ENCODE measurements around the gene HSPD1. TPM values are rescaled to one million over a fixed set of nuclear protein-coding genes. Genes with fewer than 3 reads are reported as not detected.

HSPD1 gene
- polyA plus RNA-seq, 1 donor from 2014 or later: 229 TPM

DNA sequence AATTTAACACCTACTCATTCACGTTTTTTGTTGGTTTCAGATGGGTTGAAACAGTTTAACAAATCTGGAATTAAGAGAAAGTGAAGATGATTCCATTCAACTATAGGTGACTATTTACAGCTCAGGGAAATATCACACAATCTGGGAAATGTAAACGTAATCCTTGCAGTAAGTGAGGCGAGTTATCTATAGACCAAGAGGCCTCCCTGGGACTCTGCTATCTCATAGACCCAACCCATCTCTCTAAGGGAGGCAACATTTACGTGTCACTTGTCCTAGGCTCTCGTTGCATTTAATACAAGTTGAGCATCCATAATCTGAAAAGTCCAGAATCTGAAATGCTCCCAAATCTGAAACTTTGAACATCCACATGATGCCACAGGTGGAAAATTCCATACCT, 14.3 kb upstream of the HSPD1 start:
- TF ChIP-seq RAD21 (conservative IDR thresholded peaks at IDR 0.05) (no peak), POLR2AphosphoS5 (IDR thresholded peaks at IDR 0.05) (no peak), EP300 (conservative IDR thresholded peaks at IDR 0.05; ENCODE audit: poor library complexity, severe bottlenecking) (no peak), EZH2 (IDR thresholded peaks at IDR 0.05; ENCODE audit: borderline replicate concordance, insufficient read depth, low read length, poor library complexity, severe bottlenecking) (no peak), TAF1 (IDR thresholded peaks at IDR 0.05; ENCODE audit: low read depth) (no peak), MXI1 (conservative IDR thresholded peaks at IDR 0.05; ENCODE audit: poor library complexity, severe bottlenecking) (no peak), SMC3 (conservative IDR thresholded peaks at IDR 0.05; ENCODE audit: poor library complexity) (no peak)
- TF ChIP-seq, protein P1, sequence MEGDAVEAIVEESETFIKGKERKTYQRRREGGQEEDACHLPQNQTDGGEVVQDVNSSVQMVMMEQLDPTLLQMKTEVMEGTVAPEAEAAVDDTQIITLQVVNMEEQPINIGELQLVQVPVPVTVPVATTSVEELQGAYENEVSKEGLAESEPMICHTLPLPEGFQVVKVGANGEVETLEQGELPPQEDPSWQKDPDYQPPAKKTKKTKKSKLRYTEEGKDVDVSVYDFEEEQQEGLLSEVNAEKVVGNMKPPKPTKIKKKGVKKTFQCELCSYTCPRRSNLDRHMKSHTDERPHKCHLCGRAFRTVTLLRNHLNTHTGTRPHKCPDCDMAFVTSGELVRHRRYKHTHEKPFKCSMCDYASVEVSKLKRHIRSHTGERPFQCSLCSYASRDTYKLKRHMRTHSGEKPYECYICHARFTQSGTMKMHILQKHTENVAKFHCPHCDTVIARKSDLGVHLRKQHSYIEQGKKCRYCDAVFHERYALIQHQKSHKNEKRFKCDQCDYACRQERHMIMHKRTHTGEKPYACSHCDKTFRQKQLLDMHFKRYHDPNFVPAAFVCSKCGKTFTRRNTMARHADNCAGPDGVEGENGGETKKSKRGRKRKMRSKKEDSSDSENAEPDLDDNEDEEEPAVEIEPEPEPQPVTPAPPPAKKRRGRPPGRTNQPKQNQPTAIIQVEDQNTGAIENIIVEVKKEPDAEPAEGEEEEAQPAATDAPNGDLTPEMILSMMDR (IDR thresholded peaks at IDR 0.05; ENCODE audit: poor library complexity, severe bottlenecking): no peak
- TF ChIP-seq, protein P2, sequence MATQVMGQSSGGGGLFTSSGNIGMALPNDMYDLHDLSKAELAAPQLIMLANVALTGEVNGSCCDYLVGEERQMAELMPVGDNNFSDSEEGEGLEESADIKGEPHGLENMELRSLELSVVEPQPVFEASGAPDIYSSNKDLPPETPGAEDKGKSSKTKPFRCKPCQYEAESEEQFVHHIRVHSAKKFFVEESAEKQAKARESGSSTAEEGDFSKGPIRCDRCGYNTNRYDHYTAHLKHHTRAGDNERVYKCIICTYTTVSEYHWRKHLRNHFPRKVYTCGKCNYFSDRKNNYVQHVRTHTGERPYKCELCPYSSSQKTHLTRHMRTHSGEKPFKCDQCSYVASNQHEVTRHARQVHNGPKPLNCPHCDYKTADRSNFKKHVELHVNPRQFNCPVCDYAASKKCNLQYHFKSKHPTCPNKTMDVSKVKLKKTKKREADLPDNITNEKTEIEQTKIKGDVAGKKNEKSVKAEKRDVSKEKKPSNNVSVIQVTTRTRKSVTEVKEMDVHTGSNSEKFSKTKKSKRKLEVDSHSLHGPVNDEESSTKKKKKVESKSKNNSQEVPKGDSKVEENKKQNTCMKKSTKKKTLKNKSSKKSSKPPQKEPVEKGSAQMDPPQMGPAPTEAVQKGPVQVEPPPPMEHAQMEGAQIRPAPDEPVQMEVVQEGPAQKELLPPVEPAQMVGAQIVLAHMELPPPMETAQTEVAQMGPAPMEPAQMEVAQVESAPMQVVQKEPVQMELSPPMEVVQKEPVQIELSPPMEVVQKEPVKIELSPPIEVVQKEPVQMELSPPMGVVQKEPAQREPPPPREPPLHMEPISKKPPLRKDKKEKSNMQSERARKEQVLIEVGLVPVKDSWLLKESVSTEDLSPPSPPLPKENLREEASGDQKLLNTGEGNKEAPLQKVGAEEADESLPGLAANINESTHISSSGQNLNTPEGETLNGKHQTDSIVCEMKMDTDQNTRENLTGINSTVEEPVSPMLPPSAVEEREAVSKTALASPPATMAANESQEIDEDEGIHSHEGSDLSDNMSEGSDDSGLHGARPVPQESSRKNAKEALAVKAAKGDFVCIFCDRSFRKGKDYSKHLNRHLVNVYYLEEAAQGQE (IDR thresholded peaks at IDR 0.05; ENCODE audit: borderline replicate concordance): no peak
- Histone ChIP-seq H3F3A (ENCODE audit: insufficient read depth, low read length, poor library complexity, severe bottlenecking) (peaks cover 3% of the 10 kb centered on the region), H3K36me3 (ENCODE audit: insufficient read depth, low read length) (no peaks in the 10 kb centered on the region), H3K4me2 (ENCODE audit: low read length) (no peak overlapping the region), H3K9me3 (ENCODE audit: low read length) (no peaks in the 10 kb centered on the region), H3K79me2 (replicated peaks; ENCODE audit: insufficient read depth, low read length) (peaks cover 27% of the 10 kb centered on the region), H4K20me1 (ENCODE audit: insufficient read depth) (no peaks in the 10 kb centered on the region), H3K9me2 (ENCODE audit: insufficient read depth, low read length) (no peaks in the 10 kb centered on the region), H3K27me3 (ENCODE audit: insufficient read depth, low read depth, low read length) (no peaks in the 10 kb centered on the region), H3K4me3 (ENCODE audit: low read length) (no peak overlapping the region), H3K27ac (ENCODE audit: low read length) (no peak overlapping the region), H2AFZ (ENCODE audit: low read depth, low read length) (no peak overlapping the region), H3K9ac (ENCODE audit: low read length) (no peak overlapping the region)

DNA sequence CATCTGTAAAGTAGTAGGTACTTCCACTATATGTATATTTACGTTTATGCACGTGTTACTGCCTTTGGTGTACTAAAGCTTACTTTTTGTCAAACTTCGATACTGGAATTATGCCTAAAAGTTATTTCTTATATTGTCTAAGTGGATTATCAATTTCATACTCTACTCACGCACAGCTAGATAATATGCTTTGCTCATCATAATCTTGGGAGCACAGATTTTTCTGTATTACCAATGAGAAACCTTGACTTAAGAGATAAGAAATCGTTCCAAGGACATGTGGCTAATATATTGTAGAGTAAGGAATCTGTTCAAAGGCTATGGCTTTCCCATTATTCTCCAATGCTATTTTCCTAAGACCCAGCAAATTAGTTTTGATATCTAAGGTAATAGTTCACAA, 7.0 kb upstream of the HSPD1 start:
- Histone ChIP-seq H3K79me2 (replicated peaks; ENCODE audit: insufficient read depth, low read length) (peaks cover 15% of the 10 kb centered on the region), H3K27me3 (ENCODE audit: insufficient read depth, low read depth, low read length) (no peaks in the 10 kb centered on the region), H3K4me3 (ENCODE audit: low read length) (no peak overlapping the region), H3K9me3 (ENCODE audit: low read length) (no peaks in the 10 kb centered on the region), H3K9me2 (ENCODE audit: insufficient read depth, low read length) (no peaks in the 10 kb centered on the region), H4K20me1 (ENCODE audit: insufficient read depth) (no peaks in the 10 kb centered on the region), H3K9ac (ENCODE audit: low read length) (no peak overlapping the region), H2AFZ (ENCODE audit: low read depth, low read length) (no peak overlapping the region), H3K27ac (ENCODE audit: low read length) (no peak overlapping the region), H3K4me2 (ENCODE audit: low read length) (no peak overlapping the region), H3F3A (ENCODE audit: insufficient read depth, low read length, poor library complexity, severe bottlenecking) (no peaks in the 10 kb centered on the region), H3K36me3 (ENCODE audit: insufficient read depth, low read length) (no peaks in the 10 kb centered on the region)
- no peak for TF ChIP-seq EZH2 (IDR thresholded peaks at IDR 0.05; ENCODE audit: borderline replicate concordance, insufficient read depth, low read length, poor library complexity, severe bottlenecking)
- TF ChIP-seq, protein P1 (IDR thresholded peaks at IDR 0.05; ENCODE audit: poor library complexity, severe bottlenecking): no peak
- no peak for TF ChIP-seq RAD21 (conservative IDR thresholded peaks at IDR 0.05)
- no peak for TF ChIP-seq EP300 (conservative IDR thresholded peaks at IDR 0.05; ENCODE audit: poor library complexity, severe bottlenecking)
- no peak for TF ChIP-seq MXI1 (conservative IDR thresholded peaks at IDR 0.05; ENCODE audit: poor library complexity, severe bottlenecking)
- no peak for TF ChIP-seq SMC3 (conservative IDR thresholded peaks at IDR 0.05; ENCODE audit: poor library complexity)
- TF ChIP-seq, protein P2 (IDR thresholded peaks at IDR 0.05; ENCODE audit: borderline replicate concordance): no peak
- TF ChIP-seq POLR2AphosphoS5 (IDR thresholded peaks at IDR 0.05): no peak
- TF ChIP-seq TAF1 (IDR thresholded peaks at IDR 0.05; ENCODE audit: low read depth): no peak

Data from neural cell (in vitro differentiated cells).